Stimulated activated CD4-positive, alpha-beta T cell treated with anti-CD3 and anti-CD28 coated beads, Interleukin-1b, Interleukin-23, amount 100 ng/mL, for 48 hours (primary cell): Measurements from ENCODE around the gene CBR3.

ENCODE experiments used
- DNase-seq: peaks from one replicate; pipeline ENCODE4 v3.0.0-alpha.2; 2020

CBR3 gene

GRCh38 chr21:36156815-36157670 is 22.2 kb downstream of the CBR3 start, which contains the start of gene DOP1B:
DOP1B (plus strand) TSS chr21:36156824; CDS start chr21:36164734, 7,910 bp downstream.
- DNase-seq = peak; percentile 35

- DNase-seq = no peak
These were observed 24.6 kb downstream of the CBR3 start for GRCh38 chr21:36159356-36159921.

GRCh38 chr21:36160850-36161178 is 25.9 kb downstream of the CBR3 start:
- DNase-seq = no peak

- DNase-seq = no peak
These were observed 27.8 kb downstream of the CBR3 start for GRCh38 chr21:36162631-36163030.

GRCh38 chr21:36163750-36164741 is 29.2 kb downstream of the CBR3 start:
- DNase-seq = no peak

GRCh38 chr21:36165356-36165755 is 30.5 kb downstream of the CBR3 start:
- no peak for DNase-seq

GRCh38 chr21:36166705-36167104 is 31.8 kb downstream of the CBR3 start:
- no peak for DNase-seq

GRCh38 chr21:36167541-36167940 is 32.7 kb downstream of the CBR3 start:
- no peak for DNase-seq

GRCh38 chr21:36169470-36170128 is 34.7 kb downstream of the CBR3 start:
- no peak for DNase-seq

GRCh38 chr21:36170823-36171222 is 35.9 kb downstream of the CBR3 start:
- DNase-seq = no peak

GRCh38 chr21:36171336-36171735 is 36.5 kb downstream of the CBR3 start:
- no peak for DNase-seq

GRCh38 chr21:36171741-36172331 is 37.0 kb downstream of the CBR3 start:
- no peak for DNase-seq

GRCh38 chr21:36174780-36175179 is 39.9 kb downstream of the CBR3 start:
- DNase-seq = no peak

- DNase-seq = no peak
These were observed 41.1 kb downstream of the CBR3 start for GRCh38 chr21:36175771-36176565.

- DNase-seq = no peak
These were observed 43.5 kb downstream of the CBR3 start for GRCh38 chr21:36178349-36178748.

- no peak for DNase-seq
These were observed 44.3 kb downstream of the CBR3 start for GRCh38 chr21:36179145-36179544.

- DNase-seq = no peak
These were observed 46.1 kb downstream of the CBR3 start for GRCh38 chr21:36180963-36181362.

GRCh38 chr21:36183144-36183795 is 48.4 kb downstream of the CBR3 start:
- no peak for DNase-seq

- DNase-seq = no peak
These were observed 49.7 kb downstream of the CBR3 start for GRCh38 chr21:36184545-36184944.

- no peak for DNase-seq
These were observed 50.6 kb downstream of the CBR3 start for GRCh38 chr21:36185523-36185922.

GRCh38 chr21:36186081-36186480 is 51.2 kb downstream of the CBR3 start:
- DNase-seq = no peak
